ENCODE data around the gene MED15. TPM values are rescaled to one million over a fixed set of nuclear protein-coding genes. Genes with fewer than 3 reads are reported as not detected.
"Not testable (repeated sequence)": the region's sequence is repeated elsewhere in the genome, so short reads cannot be mapped to it uniquely, and the experiment has no call there.

The MED15 gene
- total and polyA plus RNA-seq, 2 experiments from 2014 or later: 29.2 to 43.5 TPM

DNA sequence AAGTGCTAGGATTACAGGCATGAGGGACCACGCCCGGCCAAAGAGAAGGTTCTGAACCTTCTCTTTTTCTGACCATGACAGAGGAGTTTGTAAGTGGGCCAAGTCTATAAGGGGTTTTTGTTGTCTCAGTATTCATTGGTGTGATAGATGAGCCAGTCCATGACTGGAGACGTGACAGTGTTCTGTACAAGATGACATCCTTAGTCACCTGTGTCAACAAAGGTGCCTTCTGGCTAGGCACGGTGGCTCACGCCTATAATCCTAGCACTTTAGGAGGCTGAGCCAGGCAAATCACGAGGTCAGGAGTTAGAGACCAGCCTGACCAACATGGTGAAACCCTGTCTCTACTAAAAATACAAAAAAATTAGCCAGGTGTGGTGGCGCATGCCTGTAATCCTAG is 7.6 kb upstream of the MED15 start:
- peaks cover 4% of the 10 kb centered on the region for H3K27me3 ChIP-seq (ENCODE audit: insufficient read depth)
- ATAC-seq: no peak
- H3K4me1 ChIP-seq (ENCODE audit: insufficient read depth): peaks cover 6% of the 10 kb centered on the region; the same call in 1 of the 2 replicates
- no peaks in the 10 kb centered on the region; the same call in 1 of the 2 replicates for H4K20me1 ChIP-seq (replicated peaks; ENCODE audit: insufficient read depth)
- peaks cover 10% of the 10 kb centered on the region for H3K4me1 Mint-ChIP-seq
- 0 out of 2 replicates have a peak, but pooled peaks cover 1% of the 10 kb centered on the region for H3F3A ChIP-seq (replicated peaks; ENCODE audit: low read depth)
- TF ChIP-seq NANOG (IDR thresholded peaks at IDR 0.05; ENCODE audit: borderline replicate concordance) (no peak), REST (IDR thresholded peaks at IDR 0.05; ENCODE audit: unreplicated experiment) (no peak)
- TF ChIP-seq, protein P1, sequence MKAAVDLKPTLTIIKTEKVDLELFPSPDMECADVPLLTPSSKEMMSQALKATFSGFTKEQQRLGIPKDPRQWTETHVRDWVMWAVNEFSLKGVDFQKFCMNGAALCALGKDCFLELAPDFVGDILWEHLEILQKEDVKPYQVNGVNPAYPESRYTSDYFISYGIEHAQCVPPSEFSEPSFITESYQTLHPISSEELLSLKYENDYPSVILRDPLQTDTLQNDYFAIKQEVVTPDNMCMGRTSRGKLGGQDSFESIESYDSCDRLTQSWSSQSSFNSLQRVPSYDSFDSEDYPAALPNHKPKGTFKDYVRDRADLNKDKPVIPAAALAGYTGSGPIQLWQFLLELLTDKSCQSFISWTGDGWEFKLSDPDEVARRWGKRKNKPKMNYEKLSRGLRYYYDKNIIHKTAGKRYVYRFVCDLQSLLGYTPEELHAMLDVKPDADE (IDR thresholded peaks at IDR 0.05): no peak
- H3K27ac Mint-ChIP-seq: no peak overlapping the region
- H3K36me3 ChIP-seq (ENCODE audit: insufficient read depth): peaks cover 3% of the 10 kb centered on the region; the same call in 1 of the 2 replicates
- H3K4me3 ChIP-seq: no peak overlapping the region
- no peaks in the 10 kb centered on the region for H3K9me2 ChIP-seq (ENCODE audit: insufficient read depth)
- H3K36me3 Mint-ChIP-seq (ENCODE audit: low read depth): peaks cover 10% of the 10 kb centered on the region
- no peak overlapping the region for H3K4me3 Mint-ChIP-seq
- H3K9me3 Mint-ChIP-seq: no peaks in the 10 kb centered on the region
- H2AFZ ChIP-seq: no peak overlapping the region
- H3K27me3 Mint-ChIP-seq (ENCODE audit: insufficient read depth, low read depth, poor library complexity): peaks cover 18% of the 10 kb centered on the region
- no peaks in the 10 kb centered on the region for H3K79me2 ChIP-seq (replicated peaks; ENCODE audit: insufficient read depth)
- no peak for DNase-seq (ENCODE audit: low spot score)
- H3K4me2 ChIP-seq: no peak overlapping the region
- no peak overlapping the region for H3K27ac ChIP-seq (ENCODE audit: low read depth)

DNA sequence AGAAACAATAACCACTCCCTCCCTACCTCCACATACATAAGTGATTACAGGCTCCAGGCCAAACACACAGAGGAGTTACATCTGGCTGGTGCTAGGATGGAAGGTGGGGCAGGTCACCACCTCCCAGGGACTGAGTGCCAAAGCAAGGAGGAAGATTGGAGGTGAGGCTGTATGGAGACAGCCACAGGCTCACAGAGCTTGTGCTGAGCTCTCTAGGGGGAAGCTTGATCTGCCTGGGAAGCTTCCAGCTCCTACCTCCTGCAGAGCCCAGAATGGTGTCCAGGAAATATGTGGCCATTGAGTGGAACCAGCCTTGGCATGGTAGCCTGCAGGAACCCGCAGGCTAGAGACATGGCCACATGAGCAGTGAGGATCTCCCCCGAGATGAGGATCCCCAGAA is 3.6 kb upstream of the MED15 start:
- Histone ChIP-seq H2AFZ (no peak overlapping the region), H3F3A (replicated peaks; ENCODE audit: low read depth) (no peaks in the 10 kb centered on the region), H3K79me2 (replicated peaks; ENCODE audit: insufficient read depth) (peaks cover 12% of the 10 kb centered on the region), H3K4me2 (no peak overlapping the region), H3K27me3 (ENCODE audit: insufficient read depth) (no peaks in the 10 kb centered on the region), H3K4me1 (ENCODE audit: insufficient read depth) (peaks cover 7% of the 10 kb centered on the region), H4K20me1 (replicated peaks; ENCODE audit: insufficient read depth) (peaks cover 2% of the 10 kb centered on the region; the same call in 1 of the 2 replicates), H3K27ac (ENCODE audit: low read depth) (no peak overlapping the region), H3K9me2 (ENCODE audit: insufficient read depth) (no peaks in the 10 kb centered on the region), H3K4me3 (no peak overlapping the region), H3K36me3 (ENCODE audit: insufficient read depth) (peaks cover 3% of the 10 kb centered on the region; the same call in 1 of the 2 replicates)
- Mint-ChIP-seq H3K36me3 (ENCODE audit: low read depth) (peaks cover 10% of the 10 kb centered on the region), H3K9me3 (no peaks in the 10 kb centered on the region), H3K4me3 (no peak overlapping the region), H3K27me3 (ENCODE audit: insufficient read depth, low read depth, poor library complexity) (peaks cover 9% of the 10 kb centered on the region), H3K27ac (no peak overlapping the region), H3K4me1 (peaks cover 13% of the 10 kb centered on the region)
- no peak for ATAC-seq
- no peak for DNase-seq (ENCODE audit: low spot score)
- no peak for TF ChIP-seq CTCF (conservative IDR thresholded peaks at IDR 0.05; ENCODE audit: low read depth in 2 of 2)
- no peak for TF ChIP-seq CREB1 (CRISPR knock-in tag; IDR thresholded peaks at IDR 0.05; ENCODE audit: low read depth)
- TF ChIP-seq EZH2 (IDR thresholded peaks at IDR 0.05; ENCODE audit: low read depth, unreplicated experiment): no peak

- H2AFZ ChIP-seq; H3K9me2 ChIP-seq (ENCODE audit: insufficient read depth); H3K27me3 Mint-ChIP-seq (ENCODE audit: insufficient read depth, low read depth, poor library complexity); H3K27ac ChIP-seq (ENCODE audit: low read depth); H3K36me3 ChIP-seq (ENCODE audit: insufficient read depth); H4K20me1 ChIP-seq (replicated peaks; ENCODE audit: insufficient read depth); H3K4me3 ChIP-seq; H3K4me2 ChIP-seq; DNase-seq (ENCODE audit: low spot score); H3K27me3 ChIP-seq (ENCODE audit: insufficient read depth); H3K9me3 Mint-ChIP-seq; ATAC-seq; H3K36me3 Mint-ChIP-seq (ENCODE audit: low read depth); H3F3A ChIP-seq (replicated peaks; ENCODE audit: low read depth); H3K27ac Mint-ChIP-seq; H3K4me3 Mint-ChIP-seq: not testable (repeated sequence)
- Histone ChIP-seq H3K4me1 (ENCODE audit: insufficient read depth) (peaks cover 13% of the 10 kb centered on the region), H3K79me2 (replicated peaks; ENCODE audit: insufficient read depth) (peaks cover 18% of the 10 kb centered on the region)
- H3K4me1 Mint-ChIP-seq: peaks cover 19% of the 10 kb centered on the region
These were observed 3.0 kb upstream of the MED15 start for GRCh38 chr22:20504293-20504922.
